Gastrocnemius medialis (tissue), 4 donors: ENCODE data around the gene CDH20. TPM values are rescaled to one million over a fixed set of nuclear protein-coding genes. Genes with fewer than 3 reads are reported as not detected.

Source experiments
- ATAC-seq, 2 donors: fragments of 150-250 bp; one replicate each; pipeline ENCODE4 v1.9.1; 2016
- DNase-seq, 2 donors: peaks; one replicate each; pipeline ENCODE4 v3.0.0-alpha.2; 2019
- H3K27ac ChIP-seq, 4 donors: fragments of 200-600 bp; sonication (generic); 1 replicate in 1 of 4; 2 replicates in 3 of 4; pipeline ENCODE4 v1.5.1; 2016 to 2018; ENCODE audit warnings: mild to moderate bottlenecking in 2 of 4, moderate library complexity in 1 of 4
- H3K27me3 ChIP-seq, 3 donors: fragments of 200-600 bp; sonication (generic) in 2 of 3; 1 replicate in 1 of 3; 2 replicates in 2 of 3; pipeline versions ENCODE4 v1.5.1 to v1.6.0; 2016 to 2019; ENCODE audit warnings: mild to moderate bottlenecking in 1 of 3, moderate library complexity in 1 of 3
- H3K36me3 ChIP-seq, 2 donors: fragments of 200-600 bp; sonication (generic) in 1 of 2; one replicate each; pipeline ENCODE4 v1.5.1; 2017 to 2018
- H3K4me1 ChIP-seq, 2 donors: fragments of 200-600 bp; sonication (generic) in 1 of 2; one replicate each; pipeline ENCODE4 v1.5.1; 2016 to 2017; ENCODE audit warnings: mild to moderate bottlenecking in 2 of 2
- H3K4me3 ChIP-seq, 4 donors: fragments of 200-600 bp; sonication (generic) in 3 of 4; 1 replicate in 1 of 4; 2 replicates in 3 of 4; pipeline ENCODE4 v1.5.1; 2016 to 2019; ENCODE audit warnings: mild to moderate bottlenecking in 2 of 4
- H3K9me3 ChIP-seq, 3 donors: fragments of 200-600 bp; sonication (generic) in 2 of 3; 1 replicate in 1 of 3; 2 replicates in 2 of 3; pipeline ENCODE4 v1.5.1; 2016 to 2019
- POLR2A ChIP-seq, 2 donors: fragments of 450-650 bp; IDR thresholded peaks; one replicate each; pipeline ENCODE4 v1.6.1; 2017; ENCODE audit warnings: antibody characterized with exemption in 2 of 2, mild to moderate bottlenecking in 2 of 2, moderate library complexity in 2 of 2
- in situ Hi-C, 4 donors: fragments of 200-750 bp; cut with MboI; loops; one replicate each; pipeline versions ENCODE4 v1.15.0 to v1.8.0; 2017; ENCODE audit warnings: low sequenced_read_pairs in 4 of 4
- intact Hi-C: fragments of 100-400 bp; cut with DNase I; formaldehyde crosslinking; loops from one replicate; pipeline ENCODE4 v1.15.1; 2023; ENCODE audit warnings: low total_unique reads
- total RNA-seq, 4 donors: library from RNA; depleted of rRNA; stranded (reverse); fragments of >200 nt; gene quantifications; one replicate each; pipeline versions ENCODE4 v1.1.0 to v1.2.3, GENCODE V29; 2016
- TF ChIP-seq, protein P1 (sequence below), 5 experiments: fragments of 450-650 bp in 3 of 5; fragments of 200-600 bp in 2 of 5; sonication (generic) in 2 of 5; IDR thresholded peaks in 4 of 5; conservative IDR thresholded peaks in 1 of 5; 1 replicate in 4 of 5; 2 replicates in 1 of 5; pipeline ENCODE4 v1.5.1; 2016 to 2019; ENCODE audit warnings: antibody characterized with exemption in 5 of 5, mild to moderate bottlenecking in 3 of 5, moderate library complexity in 3 of 5

The CDH20 gene
- total RNA-seq, 4 donors from 2014 or later, result 0.51 to 19.6 (median 3.9) TPM

DNA sequence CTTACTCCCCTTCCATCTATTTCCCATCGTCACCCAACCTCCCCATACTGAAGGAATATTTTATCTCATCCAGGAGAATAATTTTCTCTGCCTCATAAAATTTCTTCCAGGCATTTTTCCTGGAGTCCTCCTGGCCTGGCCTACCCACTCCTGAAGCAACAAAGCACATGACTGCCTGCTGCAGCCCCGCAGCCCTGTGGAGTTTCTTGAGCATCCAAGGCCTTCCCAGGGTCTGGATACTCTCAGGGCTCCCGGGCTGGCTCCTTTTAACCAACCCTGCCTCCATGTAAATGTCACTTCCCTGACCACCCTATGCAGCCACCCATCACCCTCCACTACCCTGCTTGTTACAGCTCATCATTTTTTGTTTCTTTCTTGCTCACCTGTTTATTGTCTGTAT is 64.0 kb downstream of the CDH20 start:
- Histone ChIP-seq H3K27me3 (no peaks in the 10 kb centered on the region), H3K27ac (no peak overlapping the region), H3K9me3 (no peaks in the 10 kb centered on the region), H3K36me3 (no peaks in the 10 kb centered on the region), H3K4me3 (no peak overlapping the region), H3K4me1 (no peaks in the 10 kb centered on the region)
- in situ Hi-C loops, result no loop called here
- ATAC-seq, result no peak
- TF ChIP-seq POLR2A (IDR thresholded peaks at IDR 0.05), result no peak
- TF ChIP-seq, protein P1, sequence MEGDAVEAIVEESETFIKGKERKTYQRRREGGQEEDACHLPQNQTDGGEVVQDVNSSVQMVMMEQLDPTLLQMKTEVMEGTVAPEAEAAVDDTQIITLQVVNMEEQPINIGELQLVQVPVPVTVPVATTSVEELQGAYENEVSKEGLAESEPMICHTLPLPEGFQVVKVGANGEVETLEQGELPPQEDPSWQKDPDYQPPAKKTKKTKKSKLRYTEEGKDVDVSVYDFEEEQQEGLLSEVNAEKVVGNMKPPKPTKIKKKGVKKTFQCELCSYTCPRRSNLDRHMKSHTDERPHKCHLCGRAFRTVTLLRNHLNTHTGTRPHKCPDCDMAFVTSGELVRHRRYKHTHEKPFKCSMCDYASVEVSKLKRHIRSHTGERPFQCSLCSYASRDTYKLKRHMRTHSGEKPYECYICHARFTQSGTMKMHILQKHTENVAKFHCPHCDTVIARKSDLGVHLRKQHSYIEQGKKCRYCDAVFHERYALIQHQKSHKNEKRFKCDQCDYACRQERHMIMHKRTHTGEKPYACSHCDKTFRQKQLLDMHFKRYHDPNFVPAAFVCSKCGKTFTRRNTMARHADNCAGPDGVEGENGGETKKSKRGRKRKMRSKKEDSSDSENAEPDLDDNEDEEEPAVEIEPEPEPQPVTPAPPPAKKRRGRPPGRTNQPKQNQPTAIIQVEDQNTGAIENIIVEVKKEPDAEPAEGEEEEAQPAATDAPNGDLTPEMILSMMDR (IDR thresholded peaks at IDR 0.05 in 4 of 5, conservative IDR thresholded peaks at IDR 0.05 in 1 of 5), result no peak
- intact Hi-C loops, result no loop called here
- DNase-seq, result no peak

DNA sequence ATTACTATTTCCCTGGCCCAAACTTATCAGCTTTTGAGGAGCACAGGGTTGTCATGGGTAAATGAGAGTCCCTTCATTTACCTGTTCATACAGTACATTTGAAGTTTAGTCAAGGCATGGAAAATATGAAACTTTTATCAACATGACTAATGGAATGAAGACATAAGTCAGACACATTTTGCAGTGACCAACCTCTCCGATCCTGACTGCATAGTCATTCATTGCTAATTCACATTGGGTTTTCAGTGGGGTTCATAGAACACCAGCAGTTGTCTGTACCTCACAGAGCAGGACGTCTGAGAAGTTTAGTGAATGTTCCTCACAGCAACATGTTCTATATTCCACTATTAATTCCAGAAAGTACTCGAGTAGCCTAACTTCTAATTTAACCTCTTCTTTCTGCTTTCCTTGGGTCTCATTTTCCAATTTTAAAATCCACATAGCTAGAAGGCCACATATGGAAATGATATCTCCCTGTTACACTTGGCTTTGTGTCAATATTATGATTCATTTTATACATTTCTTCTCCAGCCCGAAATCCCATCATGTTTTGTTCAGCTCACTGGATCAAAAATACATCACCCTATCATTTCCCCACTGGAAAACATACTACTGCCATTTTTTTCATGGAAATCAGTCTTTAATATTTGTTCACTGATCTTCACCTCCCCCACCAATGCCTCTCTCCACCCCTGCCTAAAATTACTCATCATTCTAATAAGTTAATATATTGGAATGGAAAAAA is 65.9 kb downstream of the CDH20 start:
- in situ Hi-C loops, result no loop called here
- Histone ChIP-seq H3K36me3 (no peaks in the 10 kb centered on the region), H3K4me1 (no peaks in the 10 kb centered on the region), H3K27ac (no peak overlapping the region), H3K4me3 (no peak overlapping the region), H3K27me3 (no peaks in the 10 kb centered on the region), H3K9me3 (no peaks in the 10 kb centered on the region)
- no peak for DNase-seq
- no peak for TF ChIP-seq POLR2A (IDR thresholded peaks at IDR 0.05)
- TF ChIP-seq, protein P1 (IDR thresholded peaks at IDR 0.05 in 4 of 5, conservative IDR thresholded peaks at IDR 0.05 in 1 of 5), result no peak
- intact Hi-C loops, result no loop called here
- ATAC-seq, result no peak

DNA sequence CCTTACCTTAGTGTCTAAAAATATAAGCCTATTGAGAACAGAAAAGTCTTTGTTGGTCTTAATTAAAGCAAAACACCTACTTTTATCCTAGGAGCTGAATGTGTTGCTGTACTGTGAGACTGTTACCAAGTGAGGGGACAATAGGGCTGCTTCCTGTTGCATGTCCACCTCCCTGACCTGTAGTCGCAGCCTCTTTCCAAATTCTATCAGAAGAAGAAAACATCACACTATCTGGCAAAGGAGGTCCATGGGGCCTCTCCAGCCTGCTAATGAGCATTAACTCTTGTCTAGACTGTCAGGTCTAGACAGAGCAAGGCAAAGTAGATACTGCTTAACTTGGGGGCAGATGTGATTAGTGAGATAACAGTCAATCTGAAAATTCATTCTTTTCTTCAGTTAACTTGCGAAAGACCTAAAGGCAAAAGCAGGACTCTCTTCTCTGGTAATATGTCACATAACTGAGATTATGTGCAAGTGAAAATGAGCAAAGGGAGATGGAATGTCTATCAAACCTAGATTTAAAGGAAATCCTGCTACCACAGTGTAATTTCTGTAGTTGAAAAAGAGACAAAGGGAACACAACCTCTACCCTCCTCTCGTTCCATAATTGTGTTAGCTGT is 66.9 kb downstream of the CDH20 start:
- Histone ChIP-seq H3K4me3 (no peak overlapping the region), H3K9me3 (no peaks in the 10 kb centered on the region), H3K27me3 (no peaks in the 10 kb centered on the region), H3K36me3 (no peaks in the 10 kb centered on the region), H3K27ac (no peak overlapping the region), H3K4me1 (no peaks in the 10 kb centered on the region)
- in situ Hi-C loops (no loop called here), intact Hi-C loops (no loop called here)
- DNase-seq, result no peak
- no peak for ATAC-seq
- TF ChIP-seq, protein P1 (IDR thresholded peaks at IDR 0.05 in 4 of 5, conservative IDR thresholded peaks at IDR 0.05 in 1 of 5), result no peak
- no peak for TF ChIP-seq POLR2A (IDR thresholded peaks at IDR 0.05)

DNA sequence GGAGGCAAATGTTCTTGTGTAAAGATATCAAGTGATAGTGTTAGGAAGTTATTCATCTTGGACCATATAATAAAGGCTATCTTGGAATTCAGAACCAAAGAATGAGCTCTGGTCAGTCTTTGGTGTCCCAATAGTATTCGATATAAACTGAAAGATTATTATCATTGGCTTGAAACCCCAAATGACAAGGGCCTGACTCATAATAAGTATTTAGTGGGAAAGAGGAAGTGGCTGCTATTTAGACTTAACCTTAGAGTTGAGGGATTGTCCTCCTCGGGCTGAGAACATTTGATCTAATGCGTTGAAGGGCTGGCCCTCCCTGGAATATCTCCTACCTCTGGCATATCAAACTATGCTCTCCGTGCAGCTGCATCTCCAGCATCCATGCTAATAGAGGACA is 67.5 kb downstream of the CDH20 start:
- Histone ChIP-seq H3K4me3 (no peak overlapping the region), H3K36me3 (no peaks in the 10 kb centered on the region), H3K4me1 (no peaks in the 10 kb centered on the region), H3K27me3 (no peaks in the 10 kb centered on the region), H3K27ac (no peak overlapping the region), H3K9me3 (no peaks in the 10 kb centered on the region)
- intact Hi-C loops (no loop called here), in situ Hi-C loops (no loop called here)
- TF ChIP-seq POLR2A (IDR thresholded peaks at IDR 0.05), result no peak
- TF ChIP-seq, protein P1 (IDR thresholded peaks at IDR 0.05 in 4 of 5, conservative IDR thresholded peaks at IDR 0.05 in 1 of 5), result no peak
- ATAC-seq (no peak), DNase-seq (no peak)
